ENCODE measurements around the gene GPC6.

- no peak for TF ChIP-seq ELK1 (CRISPR knock-in tag; IDR thresholded peaks at IDR 0.05)
- TF ChIP-seq MAFF (IDR thresholded peaks at IDR 0.05; ENCODE audit: low read length): no peak
- no peak for TF ChIP-seq CTCF (IDR thresholded peaks at IDR 0.05 in 2 of 3, conservative IDR thresholded peaks at IDR 0.05 in 1 of 3; ENCODE audit: insufficient read depth in 2 of 3, low read depth in 1 of 3, low read length in 3 of 3)
- TF ChIP-seq KDM1A (IDR thresholded peaks at IDR 0.05): no peak
- TF ChIP-seq ESRRA (IDR thresholded peaks at IDR 0.05; ENCODE audit: borderline replicate concordance, low read depth): no peak
- TF ChIP-seq PURB (CRISPR knock-in tag; IDR thresholded peaks at IDR 0.05; ENCODE audit: low read depth): no peak
- TF ChIP-seq RBFOX2 (IDR thresholded peaks at IDR 0.05; ENCODE audit: low read depth, low read length): no peak
- TF ChIP-seq GTF3C2 (IDR thresholded peaks at IDR 0.05; ENCODE audit: borderline replicate concordance, extremely low read depth, insufficient read length): no peak
- TF ChIP-seq KDM4B (IDR thresholded peaks at IDR 0.05; ENCODE audit: borderline replicate concordance in 2 of 2, low read depth in 1 of 2): no peak
- TF ChIP-seq POLR2A (conservative IDR thresholded peaks at IDR 0.05): no peak
- TF ChIP-seq ETV6 (IDR thresholded peaks at IDR 0.05; ENCODE audit: borderline replicate concordance in 1 of 2, low read depth in 2 of 2, low read length in 1 of 2): no peak
- TF ChIP-seq ETV6 (CRISPR knock-in tag; IDR thresholded peaks at IDR 0.05; ENCODE audit: borderline replicate concordance): no peak
- TF ChIP-seq E2F4 (CRISPR knock-in tag; IDR thresholded peaks at IDR 0.05; ENCODE audit: low read depth): no peak
- no peak for TF ChIP-seq POLR2AphosphoS2 (IDR thresholded peaks at IDR 0.05; ENCODE audit: low read length)
- TF ChIP-seq ZHX1 (conservative IDR thresholded peaks at IDR 0.05; ENCODE audit: low read length): no peak
These were observed 591.7 kb downstream of the GPC6 start for GRCh38 chr13:93818345-93818744.
